DOHH2 (cell line): ENCODE results near the gene NAP1L4.

ENCODE experiments used
- H3F3A ChIP-seq: fragments of 200-600 bp; sonication (generic), shearing (Covaris generic); 2 replicates; pipeline ENCODE4 v1.6.0; 2016; ENCODE audit warnings: antibody characterized with exemption, mild to moderate bottlenecking; ENCODE audit not compliant: control insufficient read depth, insufficient read depth
- H3K27ac ChIP-seq: fragments of 200-600 bp; sonication (generic); 2 replicates; pipeline ENCODE4 v1.5.1; 2014; ENCODE audit warnings: low read depth, mild to moderate bottlenecking, low read length, moderate library complexity
- H3K27me3 ChIP-seq: fragments of 200-600 bp; sonication (generic); 2 replicates; pipeline ENCODE4 v1.6.1; 2014; ENCODE audit warnings: mild to moderate bottlenecking, low read length, mixed read lengths; ENCODE audit not compliant: control insufficient read depth
- H3K36me3 ChIP-seq: fragments of 200-600 bp; sonication (generic); 2 replicates; pipeline ENCODE4 v1.6.1; 2014; ENCODE audit warnings: mild to moderate bottlenecking, low read length, moderate library complexity, mixed read lengths; ENCODE audit not compliant: control insufficient read depth
- H3K4me1 ChIP-seq: fragments of 200-600 bp; sonication (generic); 2 replicates; pipeline ENCODE4 v1.6.1; 2014; ENCODE audit warnings: mild to moderate bottlenecking, low read length, mixed read lengths; ENCODE audit not compliant: control insufficient read depth
- H3K4me2 ChIP-seq: fragments of 200-600 bp; sonication (generic); 2 replicates; pipeline ENCODE4 v1.6.0; 2014; ENCODE audit warnings: mild to moderate bottlenecking, low read length, moderate library complexity
- H3K4me3 ChIP-seq: fragments of 200-600 bp; sonication (generic); 2 replicates; pipeline ENCODE4 v1.5.1; 2014; ENCODE audit warnings: mild to moderate bottlenecking, low read length, mixed read lengths
- H3K79me2 ChIP-seq: fragments of 200-600 bp; sonication (generic); 2 replicates; pipeline ENCODE4 v1.6.1; 2014; ENCODE audit warnings: mild to moderate bottlenecking, low read length, mixed read lengths; ENCODE audit not compliant: control insufficient read depth
- H3K9me2 ChIP-seq: fragments of 200-600 bp; sonication (generic); replicated peaks from 2 replicates; pipeline ENCODE4 v1.6.1; 2014; ENCODE audit warnings: mild to moderate bottlenecking, low read length, mixed read lengths; ENCODE audit not compliant: control insufficient read depth
- H3K9me3 ChIP-seq: fragments of 200-600 bp; sonication (generic); 2 replicates; pipeline ENCODE4 v1.6.1; 2014; ENCODE audit warnings: antibody characterized with exemption, low read length, mixed read lengths; ENCODE audit not compliant: control insufficient read depth, insufficient read depth
- H4K20me1 ChIP-seq: fragments of 200-600 bp; sonication (generic); 2 replicates; pipeline ENCODE4 v1.6.0; 2014; ENCODE audit warnings: low read depth, mild to moderate bottlenecking, antibody characterized with exemption, low read length, moderate library complexity; ENCODE audit not compliant: control insufficient read depth, insufficient read depth
- CTCF ChIP-seq: fragments of 200-600 bp; sonication (generic); IDR thresholded peaks from one replicate; pipeline ENCODE4 v1.5.1; 2014; ENCODE audit warnings: antibody characterized with exemption, mild to moderate bottlenecking, low read depth, low read length; ENCODE audit not compliant: poor library complexity, severe bottlenecking
- EZH2phosphoT487 ChIP-seq: fragments of 200-600 bp; sonication (generic); IDR thresholded peaks from 2 replicates; pipeline ENCODE4 v1.6.1; 2017; ENCODE audit warnings: borderline replicate concordance, mild to moderate bottlenecking, antibody characterized with exemption, low read length, moderate library complexity, mixed read lengths

The NAP1L4 gene

GRCh38 chr11:2913019-2913431, 79.1 kb downstream of the NAP1L4 start:
- Histone ChIP-seq H3K36me3 (no peaks in the 10 kb centered on the region), H3K27me3 (no peaks in the 10 kb centered on the region), H3K4me2 (no peak overlapping the region), H3K9me2 (no peaks in the 10 kb centered on the region), H3K4me1 (peaks cover 16% of the 10 kb centered on the region), H3K79me2 (no peaks in the 10 kb centered on the region), H3K9me3 (no peaks in the 10 kb centered on the region), H3K4me3 (no peak overlapping the region), H3K27ac (no peak overlapping the region), H4K20me1 (no peaks in the 10 kb centered on the region), H3F3A (no peaks in the 10 kb centered on the region)
- TF ChIP-seq EZH2phosphoT487 (no peak), CTCF (no peak)

- Histone ChIP-seq H3K79me2 (no peaks in the 10 kb centered on the region), H3K36me3 (no peaks in the 10 kb centered on the region), H3K4me1 (peaks cover 16% of the 10 kb centered on the region), H3K9me3 (no peaks in the 10 kb centered on the region), H3K4me3 (no peak overlapping the region), H3K9me2 (no peaks in the 10 kb centered on the region), H3K4me2 (no peak overlapping the region), H4K20me1 (no peaks in the 10 kb centered on the region), H3F3A (no peaks in the 10 kb centered on the region), H3K27me3 (no peaks in the 10 kb centered on the region), H3K27ac (no peak overlapping the region)
- TF ChIP-seq CTCF: no peak
- TF ChIP-seq EZH2phosphoT487: no peak
Observed at GRCh38 chr11:2912498-2912897, 79.6 kb downstream of the NAP1L4 start.

- H3K27ac ChIP-seq: no peak overlapping the region
- no peaks in the 10 kb centered on the region for H3F3A ChIP-seq
- H3K4me1 ChIP-seq: peaks cover 16% of the 10 kb centered on the region
- H3K27me3 ChIP-seq: no peaks in the 10 kb centered on the region
- no peaks in the 10 kb centered on the region for H3K9me2 ChIP-seq
- H3K9me3 ChIP-seq: no peaks in the 10 kb centered on the region
- H4K20me1 ChIP-seq: no peaks in the 10 kb centered on the region
- no peaks in the 10 kb centered on the region for H3K79me2 ChIP-seq
- H3K36me3 ChIP-seq: no peaks in the 10 kb centered on the region
- no peak overlapping the region for H3K4me2 ChIP-seq
- no peak overlapping the region for H3K4me3 ChIP-seq
- no peak for TF ChIP-seq CTCF
- TF ChIP-seq EZH2phosphoT487: no peak
Observed at GRCh38 chr11:2911785-2912391, 80.2 kb downstream of the NAP1L4 start.
